Activated naive CD4-positive, alpha-beta T cell (primary cell): Measurements from ENCODE around the gene CABP4.

Experiments used
- DNase-seq, 4 experiments: peaks; one replicate each; lab custom pipeline; 2025; lab: John Stamatoyannopoulos, UW

The CABP4 gene

DNA sequence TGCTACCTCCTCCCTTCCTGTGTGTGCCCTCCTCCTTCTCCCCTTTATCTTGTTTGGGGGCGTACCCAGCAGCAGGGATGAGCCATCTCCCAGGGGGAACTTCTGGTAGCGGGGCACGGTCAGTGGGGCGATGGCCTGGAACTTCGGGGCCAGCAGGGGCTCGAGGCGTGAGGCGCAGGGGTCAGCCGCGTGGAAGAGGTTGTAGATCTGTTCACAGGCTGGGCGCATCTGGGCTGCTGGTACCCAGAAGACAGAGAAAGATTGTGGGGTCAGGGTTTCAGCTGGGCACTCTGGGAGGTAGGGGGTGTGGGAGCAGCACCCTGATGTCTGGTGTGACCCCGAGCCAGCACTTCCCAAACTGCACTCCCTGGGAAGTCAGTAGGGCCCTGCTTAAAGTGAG lies 41.0 kb downstream of the CABP4 start:
- DNase-seq, result no peak

DNA sequence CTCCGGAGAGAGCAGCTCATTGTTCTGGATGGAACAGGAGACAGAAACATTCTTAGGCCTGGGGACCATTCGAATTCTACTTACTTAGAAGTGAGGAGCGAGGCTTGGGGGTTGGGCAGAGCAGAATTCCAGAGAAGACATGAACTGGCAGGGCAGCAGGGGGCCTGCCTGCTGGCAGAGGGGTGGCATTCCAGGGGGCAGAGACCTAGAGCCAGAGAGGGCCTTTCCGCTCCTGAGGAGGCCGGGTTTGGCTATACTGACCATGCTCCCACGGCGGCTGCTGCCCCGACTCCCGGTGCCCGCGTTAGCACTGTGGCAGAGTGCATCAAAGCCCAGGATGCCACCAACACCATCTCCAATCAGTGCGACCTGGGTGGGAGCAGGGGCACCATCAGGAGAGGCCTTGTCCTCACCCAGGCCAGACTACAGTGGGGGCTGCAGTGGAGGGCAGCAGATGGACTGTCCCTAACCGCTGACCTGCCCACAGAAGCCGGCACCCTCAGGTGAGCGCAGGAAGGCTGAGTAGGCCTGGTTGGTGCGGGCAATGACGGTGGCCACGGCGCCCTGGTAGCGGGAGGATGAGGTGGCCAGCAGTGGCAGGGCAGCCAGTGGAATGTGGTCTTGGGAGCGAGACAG lies 42.6 kb downstream of the CABP4 start:
- no peak for DNase-seq

DNA sequence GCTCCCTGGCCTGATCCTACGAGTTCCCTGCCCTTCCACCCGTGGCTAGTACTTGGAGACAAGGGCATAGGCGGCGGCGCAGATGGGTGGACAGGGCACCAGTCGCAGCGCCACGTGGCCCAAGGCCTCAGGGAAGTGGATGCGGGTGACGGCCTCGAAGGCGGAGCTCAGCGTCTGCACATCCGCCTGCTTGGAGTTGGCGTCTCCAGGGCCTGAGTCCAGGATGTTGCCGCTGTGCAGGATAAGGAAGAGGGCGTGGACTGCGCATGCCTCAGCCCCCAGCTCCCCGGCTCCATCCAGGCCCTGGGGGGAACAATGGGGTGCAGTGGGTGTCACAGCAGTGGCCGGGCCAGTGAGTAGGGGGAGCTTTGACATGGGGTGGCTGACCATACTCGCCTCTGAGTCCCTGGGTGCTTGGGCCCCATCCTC lies 43.4 kb downstream of the CABP4 start:
- no peak for DNase-seq

DNA sequence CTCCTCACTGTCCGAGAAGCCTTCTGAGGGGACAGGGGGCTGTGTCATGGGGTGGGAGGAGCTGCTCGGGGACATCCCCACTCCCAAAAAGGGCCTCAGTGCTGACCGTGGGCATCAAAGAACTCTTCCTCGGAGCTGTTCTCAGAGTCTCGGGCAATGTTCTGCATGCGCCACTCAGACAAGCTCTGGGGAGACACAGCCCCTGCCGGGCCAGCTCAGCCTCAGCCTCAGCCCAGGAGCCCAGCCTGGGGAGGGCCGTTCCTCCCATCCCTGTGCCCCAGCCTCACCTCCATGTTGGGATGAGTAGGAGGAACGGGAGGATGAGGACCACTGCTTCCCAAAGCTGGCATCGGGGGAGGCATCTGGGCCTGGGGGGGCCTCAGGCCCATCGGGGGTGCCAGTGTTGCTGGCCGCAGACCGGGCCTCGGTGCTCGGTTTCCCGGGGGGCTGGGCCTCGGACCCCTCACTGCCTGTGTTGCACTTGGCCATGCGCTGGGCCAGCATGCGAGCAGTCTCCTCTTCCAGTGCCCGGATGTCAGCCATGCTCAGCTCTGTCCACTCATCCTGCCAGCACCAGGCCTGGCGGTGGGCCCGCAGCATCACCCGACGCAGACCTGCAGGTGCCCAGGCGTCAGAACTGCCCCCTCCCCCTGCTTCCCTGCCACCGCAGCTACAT lies 44.8 kb downstream of the CABP4 start:
- DNase-seq, result no peak

DNA sequence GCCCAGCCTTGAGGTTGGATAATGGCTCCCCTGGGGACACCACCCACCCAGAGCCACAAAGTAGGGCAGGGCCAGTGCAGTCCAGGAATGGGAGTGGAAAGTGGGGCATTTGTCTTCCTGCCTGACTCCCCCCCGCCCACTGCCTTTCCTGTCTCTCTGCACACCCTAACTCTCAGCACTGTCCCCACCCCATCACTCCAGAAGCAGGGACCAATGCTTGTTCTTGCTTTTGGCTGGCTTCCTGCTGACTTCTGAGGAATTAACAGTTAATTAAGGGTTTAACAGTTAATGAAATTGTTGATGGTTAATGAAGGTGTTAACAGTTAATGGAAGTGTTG lies 45.3 kb downstream of the CABP4 start:
- DNase-seq, result no peak

DNA sequence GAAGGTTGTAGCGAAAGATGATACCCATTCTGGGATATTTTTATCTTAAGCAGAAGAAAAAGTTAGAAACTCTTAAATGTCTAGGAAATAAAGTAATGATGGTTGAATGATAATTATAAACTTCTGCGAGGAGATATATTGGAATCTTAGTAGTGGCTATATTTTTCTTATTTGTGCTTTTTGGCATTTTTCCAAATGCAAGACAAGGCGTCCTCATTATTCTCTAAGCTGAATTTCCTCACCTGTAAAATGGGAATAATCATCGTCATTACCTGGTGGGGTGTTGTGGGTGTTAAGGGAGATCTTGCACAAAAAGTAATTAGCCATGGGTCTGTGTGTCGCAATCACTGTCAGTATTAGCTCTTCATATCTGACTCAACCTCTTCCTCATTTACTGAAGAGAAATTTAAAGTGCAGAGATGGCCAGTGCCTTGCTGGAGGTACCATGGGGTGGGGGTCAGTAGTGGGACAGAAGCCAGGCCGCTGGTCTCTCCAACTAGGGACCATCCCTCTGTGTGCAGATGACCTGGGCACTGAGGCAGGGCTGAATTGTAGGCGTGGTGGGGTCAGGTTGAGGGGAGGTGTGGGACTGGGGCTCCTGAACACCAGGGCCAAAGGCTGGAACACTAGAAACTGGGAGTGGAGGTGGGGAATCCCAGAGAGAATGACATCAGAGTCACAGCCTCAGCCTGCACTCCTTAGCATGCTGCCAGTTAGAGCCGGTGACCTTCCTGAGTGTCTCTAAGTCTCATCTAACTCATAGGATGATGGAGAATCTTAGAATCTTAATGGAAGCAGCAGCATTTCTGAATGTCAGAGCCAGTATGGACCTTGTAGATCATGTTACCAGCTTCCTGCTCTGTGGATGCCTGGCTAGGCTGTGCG lies 45.9 kb downstream of the CABP4 start:
- no peak for DNase-seq

DNA sequence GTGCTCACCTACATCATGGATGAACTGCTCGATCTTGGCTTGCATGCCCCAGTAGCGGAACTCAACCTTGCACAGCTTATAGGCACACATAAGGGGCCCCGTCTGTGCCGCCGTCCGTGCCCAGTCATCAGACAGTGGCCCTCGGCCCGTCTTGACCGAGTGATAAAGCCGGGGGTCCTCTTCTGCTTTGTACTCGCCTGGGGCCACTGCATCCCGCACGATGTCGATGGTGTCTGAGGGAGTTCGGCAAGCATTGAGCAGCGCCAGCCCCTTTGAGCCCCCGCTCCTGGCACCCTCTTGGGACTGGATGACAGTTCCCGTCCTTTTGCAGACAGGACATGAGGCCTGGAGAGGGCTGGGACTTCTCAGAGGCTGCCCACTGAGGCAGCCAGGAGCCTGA lies 46.7 kb downstream of the CABP4 start:
- no peak for DNase-seq

DNA sequence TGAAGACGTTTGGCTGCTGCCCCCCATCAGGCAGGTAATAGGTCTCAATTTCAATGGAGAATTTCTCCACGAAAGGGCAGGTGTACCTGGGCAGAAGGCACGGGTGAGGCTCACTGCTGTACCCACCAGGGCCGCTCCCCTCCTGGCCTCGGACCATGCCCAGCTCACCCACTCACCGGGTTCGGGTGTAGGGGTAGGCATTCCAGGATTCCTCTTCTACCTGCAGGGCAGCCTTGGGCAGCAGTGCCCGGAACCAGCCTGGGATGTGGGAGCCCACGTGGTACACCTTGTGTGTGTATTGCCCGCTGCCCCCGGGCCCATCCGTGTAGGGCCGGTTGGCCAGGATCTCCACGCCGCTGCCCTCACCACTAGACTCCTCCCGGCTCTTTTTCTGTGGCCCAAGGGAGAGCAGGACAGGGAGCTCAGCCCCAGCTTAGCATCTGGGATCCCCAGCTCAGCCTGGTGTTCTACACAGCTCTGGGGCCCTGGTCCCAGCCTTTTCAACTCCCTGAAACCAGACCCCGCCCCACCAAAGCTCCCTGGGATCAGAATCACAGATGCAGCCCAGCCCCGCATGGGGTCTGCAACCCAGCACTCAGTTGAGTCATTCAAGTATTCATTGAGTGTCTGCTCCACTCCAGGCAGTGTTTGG lies 47.3 kb downstream of the CABP4 start:
- no peak for DNase-seq

DNA sequence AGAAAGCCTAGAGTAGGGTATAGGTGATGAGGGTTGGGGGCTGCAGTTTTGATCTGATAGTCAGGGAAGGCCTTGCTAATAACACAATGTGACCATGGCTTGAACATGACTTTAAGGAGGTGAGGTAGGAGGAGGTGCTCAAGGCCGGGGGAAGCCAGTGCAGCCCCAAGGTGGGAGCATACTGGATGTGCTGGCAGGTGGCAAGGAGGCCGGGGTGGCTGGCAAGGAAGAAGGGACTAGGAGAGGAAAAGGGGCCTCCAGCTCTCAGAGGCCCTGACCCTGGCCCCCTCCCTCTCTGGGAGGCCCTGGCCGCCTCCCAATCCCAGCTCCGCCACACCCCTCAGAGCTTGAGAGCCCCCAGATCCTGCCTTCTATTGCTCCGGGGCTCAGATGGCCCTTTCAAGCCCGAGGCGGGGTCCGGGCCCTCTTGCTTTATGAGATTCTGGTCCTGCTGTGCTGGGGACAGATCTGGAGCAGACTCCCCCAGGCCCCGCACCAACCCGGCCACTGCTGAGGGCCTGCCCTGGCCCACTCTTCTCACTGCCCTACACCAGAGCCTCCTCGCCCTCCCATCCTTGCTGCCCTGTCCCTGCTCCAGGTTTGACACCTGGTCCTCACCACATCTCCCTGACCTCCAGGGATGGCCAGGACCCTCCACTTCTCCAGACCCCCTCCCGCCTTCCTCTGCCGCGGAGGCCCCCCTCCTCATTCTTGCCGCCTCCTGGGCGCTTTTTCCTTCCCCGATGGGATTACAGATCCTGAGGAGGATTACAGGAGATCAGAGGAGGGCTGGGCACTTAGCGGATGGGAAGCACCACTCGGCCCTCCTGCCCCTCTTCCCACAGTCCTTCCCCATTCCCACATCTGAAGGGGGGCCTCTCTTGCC lies 48.2 kb downstream of the CABP4 start:
- DNase-seq, result no peak

DNA sequence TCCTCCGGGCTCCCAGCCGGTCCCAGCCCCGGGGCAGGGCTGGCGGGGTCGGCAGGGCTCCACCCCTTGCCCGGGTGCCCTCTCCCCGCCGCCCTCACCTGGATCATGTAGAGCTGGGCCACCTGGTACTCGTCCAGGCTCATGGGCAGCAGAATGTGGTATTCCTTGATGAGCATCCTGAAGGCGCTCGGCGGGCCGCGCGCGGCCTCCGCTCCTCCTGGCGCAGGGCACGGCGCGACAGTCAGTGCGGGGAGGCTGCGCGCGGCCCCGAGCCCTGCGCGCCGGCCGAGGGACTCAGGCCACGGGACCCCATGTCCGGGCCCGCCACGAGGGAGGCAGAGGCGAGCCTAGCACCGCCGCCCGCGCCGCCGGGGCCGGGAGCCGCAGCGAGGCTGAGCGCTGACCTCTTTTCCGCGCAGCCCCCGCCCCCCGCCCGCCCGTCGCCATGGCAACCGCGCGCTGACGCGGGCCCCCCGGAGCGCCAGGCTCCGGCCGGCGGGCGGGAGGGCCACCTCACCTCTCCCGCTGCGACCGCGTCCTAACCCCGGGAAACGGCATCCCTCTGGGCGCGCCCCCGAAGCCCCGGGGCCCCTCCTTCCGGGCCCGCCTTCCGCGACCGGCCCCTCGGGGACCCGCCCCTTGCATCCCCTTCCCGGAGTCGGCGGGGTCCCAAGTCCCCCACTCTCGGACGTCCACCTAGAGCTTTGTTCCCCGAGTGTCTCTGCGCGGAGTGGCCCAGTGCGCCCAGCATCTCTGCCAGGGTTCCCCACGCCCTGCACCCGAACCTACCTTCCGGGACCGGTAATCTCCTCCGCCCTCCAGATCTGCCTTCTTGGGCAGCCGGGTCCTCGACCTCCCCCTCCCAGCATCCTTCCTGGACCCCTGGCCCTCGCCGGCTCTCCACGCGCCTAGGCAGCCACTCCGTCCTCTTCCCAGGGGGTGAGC lies 49.1 kb downstream of the CABP4 start:
- peak in 1 of 4 experiments; percentile 31 for DNase-seq

DNA sequence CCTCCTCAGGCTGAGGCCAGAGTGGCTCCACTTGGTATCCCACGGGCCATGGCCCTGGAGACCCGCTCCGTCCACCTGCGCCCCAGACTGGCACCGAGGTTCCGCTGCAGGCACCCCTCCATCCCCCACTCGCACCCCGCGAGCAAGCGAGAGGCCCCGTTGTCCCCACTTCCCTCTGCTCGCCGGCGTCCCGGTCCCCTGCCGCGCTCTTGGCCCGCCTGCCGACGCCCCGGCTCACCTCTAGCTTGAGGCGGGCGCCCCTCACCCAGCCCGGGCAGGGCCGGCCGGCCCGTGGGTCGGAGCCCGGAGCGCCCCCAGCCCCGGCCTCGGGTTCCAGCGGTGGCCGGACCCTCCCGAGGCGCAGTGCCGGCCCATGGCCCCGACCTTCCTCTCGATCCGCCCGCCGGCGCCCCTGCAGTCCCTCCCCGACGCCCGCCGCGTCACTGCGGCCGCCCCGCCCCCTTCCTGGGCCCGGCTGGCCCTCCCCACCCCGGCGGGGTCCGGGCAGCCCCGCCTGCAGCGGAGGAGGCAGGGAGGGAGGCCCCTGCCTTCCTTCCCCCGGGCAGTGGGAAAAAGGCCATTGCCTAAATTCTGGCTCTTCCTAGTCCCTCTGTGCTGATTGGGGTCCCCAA lies 49.9 kb downstream of the CABP4 start, which contains the start of gene PITPNM1:
Gene PITPNM1, minus strand, starts transcription at position 414 of the 632 bp plus-strand sequence. CDS start 1,183 bp downstream, outside the sequence.
- peak in 3 of 4 experiments; percentile 28 to 65 (median 35) for DNase-seq

DNA sequence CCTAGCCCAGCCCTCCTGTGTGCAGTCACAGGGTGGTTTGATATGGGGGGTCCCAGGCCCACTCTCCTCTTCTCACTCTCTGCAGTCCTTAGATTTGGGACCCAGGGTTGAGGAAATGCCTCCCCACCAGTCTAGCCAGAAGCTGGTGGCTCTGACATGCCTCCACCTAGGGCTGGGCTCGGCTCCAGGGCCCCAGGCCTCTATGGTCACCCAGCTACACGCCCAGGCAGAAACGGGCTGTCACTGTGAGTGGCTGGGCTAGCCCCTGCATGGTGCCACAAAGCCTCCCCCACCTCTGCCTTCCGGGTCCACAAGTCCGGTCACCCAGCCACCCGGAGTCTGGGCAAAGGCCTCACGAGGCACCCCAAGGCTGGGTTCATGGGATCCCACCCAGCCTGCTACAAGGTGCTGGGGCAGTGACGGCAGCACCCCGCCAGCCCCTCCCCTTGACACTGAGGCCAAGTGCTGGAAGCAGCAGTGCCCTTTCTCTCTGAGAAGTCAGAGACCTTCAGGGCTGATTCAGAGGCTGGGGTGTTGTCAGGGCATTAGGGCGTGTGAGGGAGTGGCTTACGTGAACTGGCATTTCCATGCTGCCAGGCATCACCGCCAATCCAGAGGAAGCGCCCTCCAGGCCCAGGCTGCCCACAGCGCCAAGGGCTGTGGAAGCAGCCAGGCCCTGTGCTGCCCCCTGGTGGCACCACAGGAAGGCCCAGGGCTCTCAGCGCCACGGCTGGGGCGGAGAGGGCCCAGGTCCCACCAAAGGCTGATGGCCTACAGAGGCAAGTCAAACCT lies 50.6 kb downstream of the CABP4 start:
- DNase-seq, result peak; percentile 74 to 86 (median 79)

DNA sequence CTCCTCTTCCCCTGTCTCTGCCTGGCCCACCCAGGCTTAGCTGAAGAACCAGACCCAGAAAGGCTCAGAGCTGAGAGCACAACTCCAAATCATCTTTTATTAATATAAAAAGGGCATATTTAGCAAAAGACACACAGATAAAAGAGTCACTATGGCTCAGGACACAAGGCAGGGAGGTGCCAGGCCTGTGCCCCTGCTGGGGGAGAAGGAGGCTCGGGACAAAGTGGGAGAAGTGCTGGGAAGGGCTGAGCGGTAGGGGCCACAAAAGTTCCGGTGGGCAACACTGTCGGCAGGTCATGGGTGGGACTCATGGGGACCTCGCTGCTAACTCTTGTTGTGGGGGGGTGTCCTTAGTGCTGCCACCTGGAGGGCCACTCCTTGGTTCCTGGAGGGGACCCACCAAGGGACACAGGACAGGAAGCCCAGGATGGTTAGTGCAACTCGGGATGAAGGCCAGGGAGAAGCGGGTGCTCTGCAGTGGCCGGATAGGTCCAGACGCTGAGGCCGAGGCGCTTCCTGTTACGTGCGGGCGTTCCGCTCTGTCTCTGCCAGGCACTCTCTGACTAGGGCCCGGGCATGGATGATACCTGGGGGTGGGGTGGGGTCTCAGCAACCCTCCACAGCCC lies 51.4 kb downstream of the CABP4 start:
- no peak for DNase-seq

DNA sequence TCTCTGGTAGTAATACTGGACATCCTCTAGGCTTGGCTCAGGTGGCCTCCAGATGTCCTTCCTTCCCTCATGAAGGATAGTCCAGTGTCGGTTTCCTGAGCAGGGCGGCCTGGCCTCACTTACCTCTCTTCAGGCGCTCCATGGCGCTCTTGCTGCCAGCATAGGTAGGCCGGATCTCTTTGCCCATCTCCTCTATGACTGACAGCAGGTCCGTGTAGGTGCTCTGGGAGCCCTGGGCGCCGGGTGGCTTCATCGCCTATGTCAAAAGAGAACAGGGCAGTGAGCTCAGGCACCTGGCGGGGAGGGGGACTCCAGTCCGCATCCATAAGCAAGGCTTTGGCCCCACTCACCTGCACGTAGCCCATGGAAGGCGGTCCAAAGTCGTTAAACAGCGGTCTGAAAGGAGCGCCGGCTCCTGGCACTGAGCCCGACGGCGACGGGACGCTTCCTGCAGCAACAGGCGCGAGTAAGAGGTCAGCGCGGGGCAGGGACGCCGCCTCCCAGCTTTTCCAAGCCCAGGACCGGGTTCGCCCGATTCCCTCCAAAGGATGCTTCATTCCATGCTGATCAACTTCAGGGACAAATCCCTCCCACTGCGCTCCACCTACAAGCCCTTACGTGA lies 52.2 kb downstream of the CABP4 start:
- DNase-seq, result peak in 1 of 4 experiments; percentile 53

DNA sequence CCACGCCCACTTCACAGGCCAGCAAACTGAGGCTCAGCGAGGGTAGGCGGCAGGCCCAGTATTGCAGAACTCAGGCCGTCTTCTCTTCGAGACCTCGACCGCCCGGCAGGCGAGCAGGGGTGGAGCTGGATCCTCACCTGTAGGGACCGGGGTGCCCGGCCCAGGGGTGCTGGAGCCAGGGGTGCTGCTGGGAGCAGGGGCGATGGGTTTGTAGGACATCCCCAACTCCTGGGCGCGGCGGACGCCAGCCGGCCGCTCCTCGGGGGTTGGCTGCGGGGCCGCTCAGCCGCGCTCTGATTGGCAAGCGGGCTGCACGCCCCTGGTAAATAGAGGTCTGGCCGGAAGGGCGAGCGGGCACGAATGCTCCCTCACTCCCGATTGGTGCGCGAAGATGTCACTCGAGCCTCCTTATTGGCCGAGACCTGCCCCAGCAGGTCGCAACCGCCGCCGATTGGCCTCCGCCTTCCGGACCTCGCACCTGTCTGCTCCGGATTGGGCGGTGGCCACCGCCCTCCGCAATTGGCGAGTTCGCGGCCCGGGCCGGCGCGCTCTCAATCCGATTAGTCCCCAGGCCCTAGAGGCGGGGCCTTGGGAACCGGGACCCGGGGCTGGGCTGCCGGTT lies 52.8 kb downstream of the CABP4 start, which contains the start of gene CDK2AP2:
Gene CDK2AP2, minus strand, starts transcription at position 299 of the 622 bp plus-strand sequence. Its CDS starts 80 bp downstream, at position 219.
- DNase-seq, result peak; percentile 90 to 96 (median 92)

DNA sequence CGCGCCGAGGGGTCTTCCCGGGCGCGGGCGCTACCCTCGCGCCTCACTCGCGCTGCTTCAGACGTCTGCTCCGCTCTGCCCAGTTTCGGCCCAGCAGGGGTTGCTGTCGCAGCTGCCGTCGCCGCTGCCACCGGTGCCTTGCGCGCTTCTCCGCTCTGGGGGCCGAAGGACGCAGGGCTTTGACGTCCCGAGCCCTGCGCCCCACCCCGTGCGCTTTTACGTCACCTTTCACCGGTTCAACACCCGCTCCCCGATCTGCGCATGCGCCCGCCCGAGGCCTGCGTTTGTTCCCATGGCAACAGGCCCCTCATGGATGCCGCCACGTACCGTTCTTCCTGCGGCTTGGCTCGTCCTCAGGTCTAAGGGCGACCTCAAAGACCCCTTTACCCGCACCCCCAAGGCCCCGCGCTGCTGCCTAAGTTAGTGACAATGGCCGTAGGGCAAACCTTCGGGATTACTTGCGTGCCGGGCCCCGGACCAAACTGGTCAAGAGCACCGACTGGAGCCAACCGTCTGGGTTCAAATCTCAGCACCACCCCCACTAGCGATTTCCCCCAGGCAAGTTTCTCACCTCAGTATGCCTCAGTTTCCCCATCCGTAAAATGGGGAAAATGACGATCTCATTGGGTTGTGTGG lies 53.5 kb downstream of the CABP4 start:
- peak; percentile 96 to 99 (median 98) for DNase-seq

DNA sequence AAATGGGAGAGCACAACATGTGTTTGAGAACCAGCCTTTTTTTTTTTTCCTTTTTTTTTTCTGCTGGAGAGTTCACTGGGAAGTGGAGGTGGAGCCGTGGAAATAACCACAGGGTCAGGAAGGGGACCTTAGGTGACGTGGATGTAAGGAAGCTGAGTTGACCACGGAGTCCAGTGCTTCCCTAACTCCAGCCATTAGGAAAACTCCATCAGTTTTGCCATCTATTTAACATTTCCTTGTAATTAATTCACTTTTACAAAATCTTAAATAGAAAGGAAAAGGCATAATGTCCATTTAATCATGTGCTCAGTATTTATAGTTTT lies 54.8 kb downstream of the CABP4 start:
- no peak for DNase-seq
